H1 (cell line): ENCODE results near the gene PMF1. TPM values are rescaled to one million over a fixed set of nuclear protein-coding genes. Genes with fewer than 3 reads are reported as not detected.

Source experiments
- CTCF ChIA-PET: fragments of 300-600 bp; sonication (Branson Sonifier 250); formaldehyde crosslinking; loops from one replicate; lab custom pipeline; 2021; ENCODE audit not compliant: partially characterized antibody; lab: Charles Lee
- POLR2A ChIA-PET: fragments of 300-600 bp; sonication (Branson Sonifier 250); formaldehyde crosslinking; loops from one replicate; lab custom pipeline; 2021; ENCODE audit warnings: inconsistent platforms; ENCODE audit not compliant: partially characterized antibody; lab: Charles Lee
- DNase-seq, 2 experiments: peaks; one replicate each; pipeline versions ENCODE4 v3.0.0 to v3.0.0-alpha.2; 2010 to 2022; ENCODE audit warnings: low spot score in 2 of 2, low read depth in 1 of 2, mixed read lengths in 1 of 2
- FAIRE-seq: peaks from 2 replicates; lab custom pipeline; 2011; peaks lifted over from hg19 to GRCh38; lab: Jason Lieb, UNC
- H2AFZ ChIP-seq: 2 replicates; pipeline ENCODE4 v1.8.1; 2012; ENCODE audit warnings: low read length, inconsistent platforms
- H2AK5ac ChIP-seq: 2 replicates; pipeline ENCODE4 v1.6.1; 2013; ENCODE audit warnings: low read depth, low read length
- H2BK120ac ChIP-seq: replicated peaks from 2 replicates; pipeline ENCODE3; 2013; ENCODE audit warnings: low read depth, low read length, inconsistent platforms
- H2BK12ac ChIP-seq: 2 replicates; pipeline ENCODE4 v1.6.1; 2013; ENCODE audit warnings: low read depth, low read length
- H2BK15ac ChIP-seq: 2 replicates; pipeline ENCODE4 v1.6.1; 2013; ENCODE audit warnings: low read length
- H2BK20ac ChIP-seq: 2 replicates; pipeline ENCODE4 v1.6.1; 2013; ENCODE audit warnings: low read length
- H2BK5ac ChIP-seq: 2 replicates; pipeline ENCODE4 v1.6.1; 2013; ENCODE audit warnings: low read depth, low read length
- H3K14ac ChIP-seq: 2 replicates; pipeline ENCODE4 v1.6.1; 2013; ENCODE audit warnings: inconsistent platforms; ENCODE audit not compliant: insufficient read length
- H3K18ac ChIP-seq: 2 replicates; pipeline ENCODE4 v1.6.1; 2013; ENCODE audit warnings: low read length; ENCODE audit errors: extremely low read depth
- H3K23ac ChIP-seq: 2 replicates; pipeline ENCODE4 v1.6.1; 2013; ENCODE audit warnings: inconsistent platforms; ENCODE audit not compliant: insufficient read length
- H3K23me2 ChIP-seq: 2 replicates; pipeline ENCODE4 v1.6.1; 2013; ENCODE audit warnings: low read depth, low read length
- H3K27ac ChIP-seq: 2 replicates; pipeline ENCODE4 v1.6.1; 2011; ENCODE audit warnings: low read depth, low read length, inconsistent platforms
- H3K27me3 ChIP-seq, 4 experiments: replicated peaks in 1 of 4; 1 replicate in 1 of 4; 2 replicates in 3 of 4; pipeline versions ENCODE4 v1.6.1 to v1.8.1; 2011 to 2013; ENCODE audit warnings: low read length in 3 of 4, mild to moderate bottlenecking in 3 of 4, inconsistent platforms in 2 of 4, mixed read lengths in 2 of 4, moderate library complexity in 1 of 4; ENCODE audit not compliant: control insufficient read depth in 3 of 4, insufficient read depth in 3 of 4; ENCODE audit errors: extremely low read depth in 1 of 4
- H3K36me3 ChIP-seq, 4 experiments: 2 replicates each; pipeline versions ENCODE4 v1.6.1 to v1.8.1; 2011 to 2013; ENCODE audit warnings: mild to moderate bottlenecking in 4 of 4, low read length in 3 of 4, moderate library complexity in 2 of 4, control low read depth in 1 of 4, inconsistent platforms in 1 of 4; ENCODE audit not compliant: insufficient read depth in 4 of 4, control insufficient read depth in 2 of 4
- H3K4ac ChIP-seq: replicated peaks from 2 replicates; pipeline ENCODE3; 2013; ENCODE audit warnings: low read length, low read depth, mixed read lengths, inconsistent platforms; ENCODE audit not compliant: insufficient read length
- H3K4me1 ChIP-seq, 4 experiments: replicated peaks in 1 of 4; 1 replicate in 1 of 4; 2 replicates in 3 of 4; pipeline versions ENCODE4 v1.6.1 to v1.8.1; 2011 to 2013; ENCODE audit warnings: low read length in 3 of 4, inconsistent platforms in 2 of 4, mixed read lengths in 1 of 4; ENCODE audit not compliant: insufficient read depth in 4 of 4, control insufficient read depth in 3 of 4
- H3K4me2 ChIP-seq, 2 experiments: 2 replicates each; pipeline versions ENCODE4 v1.6.1 to v1.8.1; 2011 to 2013; ENCODE audit warnings: low read depth in 2 of 2, low read length in 2 of 2, control low read depth in 1 of 2, inconsistent platforms in 1 of 2, mild to moderate bottlenecking in 1 of 2; ENCODE audit not compliant: insufficient read depth in 1 of 2
- H3K4me3 ChIP-seq, 4 experiments: fragments of 200-600, 300-600 bp in 1 of 4; sonication (generic), shearing (Covaris generic), sonication (Bioruptor Twin) in 1 of 4; 2 replicates each; pipeline versions ENCODE4 v1.5.1 to v1.8.1; 2011 to 2016; ENCODE audit warnings: low read length in 4 of 4, low read depth in 3 of 4, control low read depth in 2 of 4, inconsistent platforms in 2 of 4, mild to moderate bottlenecking in 2 of 4, mixed read lengths in 1 of 4, moderate library complexity in 1 of 4; ENCODE audit not compliant: insufficient read depth in 2 of 4; ENCODE audit errors: extremely low read depth in 1 of 4
- H3K56ac ChIP-seq: replicated peaks from 2 replicates; pipeline ENCODE3; 2013; ENCODE audit warnings: low read depth, mild to moderate bottlenecking, mixed read lengths, low read length, inconsistent platforms; ENCODE audit not compliant: insufficient read length
- H3K79me1 ChIP-seq: 2 replicates; pipeline ENCODE4 v1.6.1; 2013; ENCODE audit warnings: low read depth, low read length, control low read depth
- H3K79me2 ChIP-seq, 2 experiments: 2 replicates each; pipeline versions ENCODE4 v1.6.1 to v1.8.1; 2012 to 2013; ENCODE audit warnings: low read length in 2 of 2, mild to moderate bottlenecking in 2 of 2, inconsistent platforms in 1 of 2; ENCODE audit not compliant: insufficient read depth in 2 of 2, control insufficient read depth in 1 of 2
- H3K9ac ChIP-seq, 4 experiments: replicated peaks in 1 of 4; 1 replicate in 1 of 4; 2 replicates in 3 of 4; pipeline versions ENCODE4 v1.6.1 to v1.8.1; 2011 to 2013; ENCODE audit warnings: low read depth in 3 of 4, low read length in 3 of 4, control low read depth in 2 of 4, mild to moderate bottlenecking in 2 of 4, moderate library complexity in 2 of 4, inconsistent platforms in 1 of 4; ENCODE audit errors: extremely low read depth in 1 of 4
- H3K9me3 ChIP-seq, 2 experiments: 2 replicates each; pipeline versions ENCODE4 v1.6.1 to v1.8.1; 2012 to 2013; ENCODE audit warnings: mild to moderate bottlenecking in 2 of 2, moderate library complexity in 2 of 2, control low read depth in 1 of 2, inconsistent platforms in 1 of 2, low read depth in 1 of 2, low read length in 1 of 2, mixed read lengths in 1 of 2; ENCODE audit not compliant: insufficient read depth in 2 of 2
- H4K20me1 ChIP-seq, 2 experiments: replicated peaks in 1 of 2; 2 replicates each; pipeline versions ENCODE3 to v1.8.1; 2011 to 2013; ENCODE audit warnings: inconsistent platforms in 2 of 2, low read length in 2 of 2, mild to moderate bottlenecking in 1 of 2; ENCODE audit not compliant: insufficient read depth in 2 of 2, control insufficient read depth in 1 of 2
- H4K5ac ChIP-seq: 2 replicates; pipeline ENCODE4 v1.6.1; 2013; ENCODE audit warnings: low read length, low read depth, mixed read lengths, inconsistent platforms; ENCODE audit not compliant: insufficient read length
- H4K8ac ChIP-seq: 2 replicates; pipeline ENCODE4 v1.8.0; 2013; ENCODE audit warnings: mild to moderate bottlenecking, moderate library complexity, low read length, inconsistent platforms; ENCODE audit not compliant: insufficient read depth; ENCODE audit errors: extremely low read depth
- H4K91ac ChIP-seq: replicated peaks from 2 replicates; pipeline ENCODE3; 2013; ENCODE audit warnings: low read length, mixed read lengths, inconsistent platforms; ENCODE audit not compliant: insufficient read length
- ATF2 ChIP-seq: IDR thresholded peaks from 2 replicates; pipeline ENCODE4 v1.6.1; 2012; ENCODE audit warnings: low read length, inconsistent platforms
- EGR1 ChIP-seq: IDR thresholded peaks from 2 replicates; pipeline ENCODE4 v1.6.1; 2011; ENCODE audit warnings: low read depth, low read length, borderline replicate concordance
- GTF2F1 ChIP-seq: IDR thresholded peaks from 2 replicates; pipeline ENCODE4 v1.6.1; 2012; ENCODE audit warnings: low read depth, low read length, improper control_type of control experiment, borderline replicate concordance
- KDM5A ChIP-seq: fragments of 200-600 bp; IDR thresholded peaks from 2 replicates; pipeline ENCODE4 v1.7.1; 2012; ENCODE audit warnings: mild to moderate bottlenecking, low read length, inconsistent platforms, mixed read lengths
- RFX5 ChIP-seq: IDR thresholded peaks from 2 replicates; pipeline ENCODE4 v1.6.1; 2011; ENCODE audit warnings: low read depth, low read length, improper control_type of control experiment, borderline replicate concordance
- SIRT6 ChIP-seq: IDR thresholded peaks from one replicate; pipeline ENCODE4 v1.7.1; 2012; ENCODE audit warnings: low read length, inconsistent platforms
- SP2 ChIP-seq: IDR thresholded peaks from 2 replicates; pipeline ENCODE4 v1.6.1; 2012; ENCODE audit warnings: mild to moderate bottlenecking, low read length, inconsistent platforms
- WGBS, 2 experiments: shearing (Covaris generic) in 1 of 2; methylation state at CpG; one replicate each; pipeline versions ENCODE4 v1.1.6 to v1.1.7; 2013 to 2015; ENCODE audit warnings: low lambda C conversion rate in 2 of 2, mixed read lengths in 2 of 2, inconsistent platforms in 1 of 2, low coverage in 1 of 2, missing lambda C conversion rate in 1 of 2; ENCODE audit not compliant: insufficient replicate concordance in 2 of 2, insufficient coverage in 1 of 2, insufficient read length in 1 of 2; ENCODE audit errors: extremely low coverage in 1 of 2, missing lambda C conversion rate in 1 of 2; 5-methylcytosine and 5-hydroxymethylcytosine counted together
- polyA plus RNA-seq, 7 experiments: library from polyadenylated mRNA; depleted of rRNA in 3 of 7; stranded (reverse) in 5 of 7; unstranded in 2 of 7; fragments of >200 nt in 5 of 7; fragments of 200-250 nt in 2 of 7; gene quantifications; 1 replicate in 5 of 7; 2 replicates in 1 of 7; 4 replicates in 1 of 7; pipeline versions ENCODE4 v1.2.1 to v1.2.3, GENCODE V29; 2011 to 2013; ENCODE audit warnings: missing spikeins in 2 of 7, mixed read lengths in 2 of 7
- total RNA-seq: library from RNA; stranded (reverse); fragmentation: NEBNext Ultra II Directional; extraction: Animal tissue kit (Norgen Biotek cat#: 25700); gene quantifications from 2 replicates; pipeline ENCODE4 v1.2.1, GENCODE V29; 2021

Gene PMF1
- total and polyA plus RNA-seq, 2 of the 8 experiments (the other 6 are each of a cell fraction or from before 2014, with no cell fraction given): 113 to 296 TPM

GRCh38 chr1:156177919-156178654 lies 34.7 kb upstream of the PMF1 start:
- H2BK20ac ChIP-seq: peak overlapping the region; percentile 93
- peak overlapping the region in 1 of 2 experiments; percentile 24; a peak in 1 of 4 replicates for H3K4me2 ChIP-seq
- no peak overlapping the region for H3K4ac ChIP-seq
- H3K18ac ChIP-seq: peak overlapping the region; percentile 71
- no peak overlapping the region for H3K56ac ChIP-seq
- FAIRE-seq (no peak), DNase-seq (no peak)
- H3K9me3 ChIP-seq: no peaks in the 10 kb centered on the region
- peak overlapping the region; percentile 72 for H4K91ac ChIP-seq
- peaks cover 6 to 21% (median 14%) of the 10 kb centered on the region in 4 experiments for H3K4me1 ChIP-seq
- H4K5ac ChIP-seq: peak overlapping the region; percentile 18
- H2AFZ ChIP-seq: no peak overlapping the region
- no peak overlapping the region for H4K8ac ChIP-seq
- no peak overlapping the region; the same call in 1 of the 2 replicates for H3K27ac ChIP-seq
- 0 out of 2 replicates have a peak overlapping the region, but pooled peaks have one; percentile 46 for H2BK15ac ChIP-seq
- H2BK12ac ChIP-seq: peak overlapping the region; percentile 40
- H3K36me3 ChIP-seq: peaks cover 0 to 35% (median 0%) of the 10 kb centered on the region in 4 experiments; a peak in 2 of 8 replicates
- peak overlapping the region in 1 of 4 experiments; percentile 11; a peak in 1 of 7 replicates for H3K9ac ChIP-seq
- H2BK120ac ChIP-seq: peak overlapping the region; percentile 24
- POLR2A ChIA-PET: interaction anchor here (0.6 to 2.4 kb wide), 8 partner anchors 14 to 63 kb away, joined by 3 to 6 read pairs (median 4); partner anchors contain the start of gene PMF1
- 82% methylated on average over 7 of the region's 7 CpGs; no CpG with 5 or more reads in 1 of the 2 experiments for WGBS, 2 experiments
- H4K20me1 ChIP-seq: no peaks in the 10 kb centered on the region
- no peaks in the 10 kb centered on the region for H3K23me2 ChIP-seq
- H3K27me3 ChIP-seq: no peaks in the 10 kb centered on the region
- CTCF ChIA-PET: interaction anchor here (0.6 to 8.8 kb wide), 7 partner anchors 16 to 168 kb away, joined by 3 to 65 read pairs (median 3); no protein-coding TSS in a partner anchor
- H3K4me3 ChIP-seq: no peak overlapping the region
- TF ChIP-seq RFX5 (no peak), GTF2F1 (no peak), ATF2 (no peak), KDM5A (no peak), SIRT6 (no peak), EGR1 (no peak), SP2 (no peak)
- H3K23ac ChIP-seq: no peak overlapping the region
- no peaks in the 10 kb centered on the region for H3K79me2 ChIP-seq
- peak overlapping the region; percentile 63 for H3K14ac ChIP-seq
- no peaks in the 10 kb centered on the region for H3K79me1 ChIP-seq
- H2BK5ac ChIP-seq: peak overlapping the region; percentile 30
- H2AK5ac ChIP-seq: peak overlapping the region; percentile 44
